Lower leg skin (tissue), 3 donors: ENCODE results near the gene NEUROD4.

ENCODE experiments used
- POLR2A ChIP-seq, 2 donors: fragments of 450-650 bp; IDR thresholded peaks; one replicate each; pipeline ENCODE4 v1.6.1; 2016 to 2017; ENCODE audit warnings: antibody characterized with exemption in 2 of 2, mild to moderate bottlenecking in 1 of 2, moderate library complexity in 1 of 2
- TF ChIP-seq, protein P1 (sequence below), 3 donors: fragments of 450-650 bp; IDR thresholded peaks; one replicate each; pipeline ENCODE4 v1.5.1; 2016; ENCODE audit warnings: antibody characterized with exemption in 3 of 3, mild to moderate bottlenecking in 3 of 3, moderate library complexity in 2 of 3

DNA sequence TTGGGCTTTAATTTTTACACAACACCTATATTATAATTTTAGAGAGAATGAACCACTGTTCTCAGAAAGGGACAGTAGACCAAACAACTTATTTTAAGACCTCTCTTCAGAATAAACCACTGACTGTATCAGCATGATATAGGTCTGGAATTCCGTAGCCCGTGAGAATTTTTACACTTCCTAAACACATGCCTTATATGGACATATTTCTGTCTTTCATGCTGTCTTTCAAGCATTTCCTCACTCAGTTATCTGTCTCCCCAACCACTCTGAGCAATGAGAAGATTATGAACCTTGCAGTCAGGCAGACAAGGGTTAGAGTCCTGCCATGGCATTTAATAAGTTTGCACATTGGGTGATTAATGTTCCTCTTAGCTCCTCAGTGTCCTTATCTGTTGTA lies 17.4 kb upstream of the NEUROD4 start:
- TF ChIP-seq, protein P1, sequence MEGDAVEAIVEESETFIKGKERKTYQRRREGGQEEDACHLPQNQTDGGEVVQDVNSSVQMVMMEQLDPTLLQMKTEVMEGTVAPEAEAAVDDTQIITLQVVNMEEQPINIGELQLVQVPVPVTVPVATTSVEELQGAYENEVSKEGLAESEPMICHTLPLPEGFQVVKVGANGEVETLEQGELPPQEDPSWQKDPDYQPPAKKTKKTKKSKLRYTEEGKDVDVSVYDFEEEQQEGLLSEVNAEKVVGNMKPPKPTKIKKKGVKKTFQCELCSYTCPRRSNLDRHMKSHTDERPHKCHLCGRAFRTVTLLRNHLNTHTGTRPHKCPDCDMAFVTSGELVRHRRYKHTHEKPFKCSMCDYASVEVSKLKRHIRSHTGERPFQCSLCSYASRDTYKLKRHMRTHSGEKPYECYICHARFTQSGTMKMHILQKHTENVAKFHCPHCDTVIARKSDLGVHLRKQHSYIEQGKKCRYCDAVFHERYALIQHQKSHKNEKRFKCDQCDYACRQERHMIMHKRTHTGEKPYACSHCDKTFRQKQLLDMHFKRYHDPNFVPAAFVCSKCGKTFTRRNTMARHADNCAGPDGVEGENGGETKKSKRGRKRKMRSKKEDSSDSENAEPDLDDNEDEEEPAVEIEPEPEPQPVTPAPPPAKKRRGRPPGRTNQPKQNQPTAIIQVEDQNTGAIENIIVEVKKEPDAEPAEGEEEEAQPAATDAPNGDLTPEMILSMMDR (IDR thresholded peaks at IDR 0.05) = no peak
- TF ChIP-seq POLR2A (IDR thresholded peaks at IDR 0.05) = no peak
